Measurements from ENCODE around the gene CAPN7.

Gene CAPN7

GRCh38 chr3:15299036-15299435 lies 93.0 kb downstream of the CAPN7 start:
- no peaks in the 10 kb centered on the region for H3K79me2 ChIP-seq (ENCODE audit: insufficient read depth, low read length)

DNA sequence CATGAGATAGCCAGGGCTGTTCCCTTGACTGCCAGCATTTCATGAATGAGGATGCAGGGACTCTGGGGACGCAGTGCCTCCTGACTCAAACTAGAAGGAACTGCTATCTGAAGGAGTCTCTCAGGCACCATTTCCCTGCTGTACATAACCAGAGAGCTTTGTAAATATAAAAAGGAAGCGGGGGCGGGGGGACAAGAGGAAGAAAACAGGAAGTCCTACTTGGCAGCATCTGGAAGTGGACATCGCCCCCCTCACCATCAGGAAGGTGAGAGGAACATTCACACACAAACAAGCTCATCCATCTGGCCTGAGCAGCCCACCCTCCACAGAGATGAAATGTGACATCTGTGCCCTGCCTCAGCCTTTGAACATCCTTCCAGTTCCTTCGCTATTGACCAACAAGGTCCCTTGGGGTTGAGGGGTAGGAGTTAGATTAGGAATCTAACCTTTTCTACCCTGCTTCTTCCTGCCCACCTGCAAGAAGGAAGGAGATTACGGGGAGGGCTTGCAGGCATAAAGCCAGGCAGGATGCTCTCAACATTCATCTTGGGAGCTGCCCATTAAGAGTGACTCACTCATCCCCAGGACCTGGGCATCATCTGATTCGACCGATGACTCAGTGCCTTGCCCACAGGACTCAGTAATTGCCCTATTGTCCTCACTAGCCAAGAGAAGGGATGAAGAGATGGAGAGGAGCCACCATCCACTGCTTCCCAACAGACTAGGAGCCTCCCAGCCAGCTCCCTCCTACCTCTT lies 94.5 kb downstream of the CAPN7 start:
- H3K27ac ChIP-seq (ENCODE audit: low read depth, low read length) = no peak overlapping the region
- no peak overlapping the region for H3K4me2 ChIP-seq (ENCODE audit: low read depth, low read length, poor library complexity, severe bottlenecking)
- no peaks in the 10 kb centered on the region for H3K27me3 ChIP-seq (ENCODE audit: low read length)

More at GRCh38 chr3:15299036-15299435, 93.0 kb downstream of the CAPN7 start:
- Histone ChIP-seq H3K9ac (ENCODE audit: low read length) (no peak overlapping the region), H3K27me3 (ENCODE audit: low read length) (no peaks in the 10 kb centered on the region), H4K20me1 (ENCODE audit: low read depth, low read length) (no peaks in the 10 kb centered on the region), H3K4me3 (ENCODE audit: insufficient read depth, low read length, poor library complexity, severe bottlenecking) (no peak overlapping the region), H3K36me3 (ENCODE audit: low read length) (no peaks in the 10 kb centered on the region), H3K9me3 (ENCODE audit: insufficient read depth, low read length) (no peaks in the 10 kb centered on the region), H3K27ac (ENCODE audit: low read depth, low read length) (no peak overlapping the region), H3F3A (ENCODE audit: insufficient read depth) (no peaks in the 10 kb centered on the region), H2AFZ (ENCODE audit: low read depth, low read length, severe bottlenecking) (no peak overlapping the region), H3K9me2 (replicated peaks; ENCODE audit: insufficient read depth, low read length) (no peaks in the 10 kb centered on the region), H3K4me2 (ENCODE audit: low read depth, low read length, poor library complexity, severe bottlenecking) (no peak overlapping the region)
- TF ChIP-seq, protein P1, sequence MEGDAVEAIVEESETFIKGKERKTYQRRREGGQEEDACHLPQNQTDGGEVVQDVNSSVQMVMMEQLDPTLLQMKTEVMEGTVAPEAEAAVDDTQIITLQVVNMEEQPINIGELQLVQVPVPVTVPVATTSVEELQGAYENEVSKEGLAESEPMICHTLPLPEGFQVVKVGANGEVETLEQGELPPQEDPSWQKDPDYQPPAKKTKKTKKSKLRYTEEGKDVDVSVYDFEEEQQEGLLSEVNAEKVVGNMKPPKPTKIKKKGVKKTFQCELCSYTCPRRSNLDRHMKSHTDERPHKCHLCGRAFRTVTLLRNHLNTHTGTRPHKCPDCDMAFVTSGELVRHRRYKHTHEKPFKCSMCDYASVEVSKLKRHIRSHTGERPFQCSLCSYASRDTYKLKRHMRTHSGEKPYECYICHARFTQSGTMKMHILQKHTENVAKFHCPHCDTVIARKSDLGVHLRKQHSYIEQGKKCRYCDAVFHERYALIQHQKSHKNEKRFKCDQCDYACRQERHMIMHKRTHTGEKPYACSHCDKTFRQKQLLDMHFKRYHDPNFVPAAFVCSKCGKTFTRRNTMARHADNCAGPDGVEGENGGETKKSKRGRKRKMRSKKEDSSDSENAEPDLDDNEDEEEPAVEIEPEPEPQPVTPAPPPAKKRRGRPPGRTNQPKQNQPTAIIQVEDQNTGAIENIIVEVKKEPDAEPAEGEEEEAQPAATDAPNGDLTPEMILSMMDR (IDR thresholded peaks at IDR 0.05; ENCODE audit: insufficient read depth, low read length, poor library complexity, severe bottlenecking) = no peak
- TF ChIP-seq EZH2phosphoT487 (conservative IDR thresholded peaks at IDR 0.05; ENCODE audit: low read length) = no peak

GRCh38 chr3:15301761-15302160 lies 95.7 kb downstream of the CAPN7 start:
- H3K4me2 ChIP-seq (ENCODE audit: low read depth, low read length, poor library complexity, severe bottlenecking) = no peak overlapping the region
- H3K4me3 ChIP-seq (ENCODE audit: insufficient read depth, low read length, poor library complexity, severe bottlenecking) = no peak overlapping the region
- H3K27ac ChIP-seq (ENCODE audit: low read depth, low read length) = no peak overlapping the region
- H3K36me3 ChIP-seq (ENCODE audit: low read length) = no peaks in the 10 kb centered on the region
- no peak overlapping the region for H3K9ac ChIP-seq (ENCODE audit: low read length)
- H4K20me1 ChIP-seq (ENCODE audit: low read depth, low read length) = no peaks in the 10 kb centered on the region
- no peaks in the 10 kb centered on the region for H3F3A ChIP-seq (ENCODE audit: insufficient read depth)
- H3K9me3 ChIP-seq (ENCODE audit: insufficient read depth, low read length) = no peaks in the 10 kb centered on the region
- H2AFZ ChIP-seq (ENCODE audit: low read depth, low read length, severe bottlenecking) = no peak overlapping the region
- H3K27me3 ChIP-seq (ENCODE audit: low read length) = no peaks in the 10 kb centered on the region
- no peaks in the 10 kb centered on the region for H3K9me2 ChIP-seq (replicated peaks; ENCODE audit: insufficient read depth, low read length)
- TF ChIP-seq, protein P1 (IDR thresholded peaks at IDR 0.05; ENCODE audit: insufficient read depth, low read length, poor library complexity, severe bottlenecking) = no peak
- no peak for TF ChIP-seq EZH2phosphoT487 (conservative IDR thresholded peaks at IDR 0.05; ENCODE audit: low read length)
- no peaks in the 10 kb centered on the region for H3K79me2 ChIP-seq (ENCODE audit: insufficient read depth, low read length)

More for the DNA sequence above, 94.5 kb downstream of the CAPN7 start:
- Histone ChIP-seq H3K9me3 (ENCODE audit: insufficient read depth, low read length) (no peaks in the 10 kb centered on the region), H3K79me2 (ENCODE audit: insufficient read depth, low read length) (no peaks in the 10 kb centered on the region), H2AFZ (ENCODE audit: low read depth, low read length, severe bottlenecking) (no peak overlapping the region), H3K4me3 (ENCODE audit: insufficient read depth, low read length, poor library complexity, severe bottlenecking) (no peak overlapping the region), H3K36me3 (ENCODE audit: low read length) (no peaks in the 10 kb centered on the region), H4K20me1 (ENCODE audit: low read depth, low read length) (no peaks in the 10 kb centered on the region), H3F3A (ENCODE audit: insufficient read depth) (no peaks in the 10 kb centered on the region), H3K9ac (ENCODE audit: low read length) (no peak overlapping the region), H3K9me2 (replicated peaks; ENCODE audit: insufficient read depth, low read length) (no peaks in the 10 kb centered on the region)
- TF ChIP-seq, protein P1 (IDR thresholded peaks at IDR 0.05; ENCODE audit: insufficient read depth, low read length, poor library complexity, severe bottlenecking) = no peak
- TF ChIP-seq EZH2phosphoT487 (conservative IDR thresholded peaks at IDR 0.05; ENCODE audit: low read length) = no peak
